Measurements from ENCODE around the gene IFI44. TPM values are rescaled to one million over a fixed set of nuclear protein-coding genes. Genes with fewer than 3 reads are reported as not detected.

Gene IFI44
- polyA plus RNA-seq, 1 of the 3 experiments (the other 2 are of a cell fraction), result 6.5 TPM

DNA sequence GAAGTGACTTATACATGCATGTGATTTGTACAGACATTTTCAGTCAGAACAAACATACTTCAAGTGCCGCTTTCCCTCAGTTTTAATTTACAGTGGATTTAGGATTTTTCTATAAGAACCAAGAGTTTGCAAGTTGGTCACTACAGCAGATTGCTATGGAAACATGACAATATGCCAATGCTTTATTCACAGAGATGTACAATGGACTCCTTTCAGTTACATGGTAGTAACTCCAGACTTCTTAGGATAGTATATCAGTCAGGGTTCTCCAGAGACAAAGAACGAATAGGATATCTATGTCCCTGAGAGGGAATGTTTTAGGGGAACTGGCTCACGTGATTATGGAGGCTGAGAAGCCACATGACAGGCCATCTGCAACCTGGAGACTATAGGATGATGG is 27.4 kb downstream of the IFI44 start:
- no peak overlapping the region for H3K27ac ChIP-seq (ENCODE audit: low read depth in 2 of 2, low read length in 1 of 2)
- peaks cover 4% of the 10 kb centered on the region for H3F3A ChIP-seq (replicated peaks; ENCODE audit: insufficient read depth)
- no peaks in the 10 kb centered on the region for H3K9me2 ChIP-seq
- POLR2A ChIA-PET, result no interaction called here
- no peak for DNase-seq
- 75% methylated on average over 2 of the region's 3 CpGs for WGBS (ENCODE audit: low lambda C conversion rate)
- no peak overlapping the region for H2AFZ ChIP-seq (ENCODE audit: low read depth)
- H3K36me3 ChIP-seq (replicated peaks in 1 of 2; ENCODE audit: control insufficient read depth in 1 of 2, insufficient read depth in 2 of 2, low read length in 1 of 2), result no peaks in the 10 kb centered on the region
- CTCF ChIA-PET, result interaction anchor here (0.7 to 7.7 kb wide), 5 partner anchors 57 to 531 kb away, joined by 3 to 61 read pairs (median 5); partner anchors contain the start of gene IFI44L
- no peak overlapping the region for H3K4me2 ChIP-seq
- no peaks in the 10 kb centered on the region for H4K20me1 ChIP-seq (ENCODE audit: insufficient read depth)
- no peaks in the 10 kb centered on the region for H3K4me1 ChIP-seq (ENCODE audit: control insufficient read depth in 1 of 2, insufficient read depth in 2 of 2, low read depth in 1 of 2, low read length in 1 of 2)
- no peaks in the 10 kb centered on the region for H3K79me2 ChIP-seq (ENCODE audit: insufficient read depth)
- no peak overlapping the region for H3K4me3 ChIP-seq (ENCODE audit: low read depth in 2 of 2, low read length in 1 of 2)
- H3K27me3 ChIP-seq (ENCODE audit: insufficient read depth), result no peaks in the 10 kb centered on the region
- TF ChIP-seq ELF1 (IDR thresholded peaks at IDR 0.05) (no peak), EP300 (IDR thresholded peaks at IDR 0.05; ENCODE audit: borderline replicate concordance in 1 of 2, low read depth in 1 of 2, low read length in 1 of 2) (no peak), POLR2AphosphoS5 (IDR thresholded peaks at IDR 0.05; ENCODE audit: low read depth, low read length) (no peak), FOSL2 (IDR thresholded peaks at IDR 0.05; ENCODE audit: borderline replicate concordance, low read depth) (no peak)
- TF ChIP-seq, protein P1, sequence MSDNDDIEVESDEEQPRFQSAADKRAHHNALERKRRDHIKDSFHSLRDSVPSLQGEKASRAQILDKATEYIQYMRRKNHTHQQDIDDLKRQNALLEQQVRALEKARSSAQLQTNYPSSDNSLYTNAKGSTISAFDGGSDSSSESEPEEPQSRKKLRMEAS (IDR thresholded peaks at IDR 0.05; ENCODE audit: low read depth), result no peak
- no peaks in the 10 kb centered on the region for H3K9me3 ChIP-seq
- H3K9ac ChIP-seq, result no peak overlapping the region

DNA sequence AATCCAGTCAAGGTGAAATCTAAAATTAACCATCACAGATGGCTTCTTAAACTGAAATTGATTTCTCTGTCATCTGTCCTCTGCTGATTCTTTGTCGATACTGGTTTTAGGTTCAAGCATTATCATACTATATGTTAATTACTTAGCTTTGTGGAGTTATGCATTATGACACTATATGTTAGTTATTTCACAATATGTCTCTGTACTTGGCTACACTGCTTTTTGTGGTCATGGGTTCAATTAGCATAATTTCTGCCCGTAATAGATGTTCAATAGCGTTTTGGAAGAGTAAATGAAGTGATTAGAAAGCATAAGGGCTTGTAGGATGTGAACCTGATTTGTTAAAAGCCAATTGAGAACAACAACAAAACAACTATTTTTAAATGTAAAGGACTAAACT is 28.2 kb downstream of the IFI44 start:
- H2AFZ ChIP-seq (ENCODE audit: low read depth), result no peak overlapping the region
- TF ChIP-seq YY1 (IDR thresholded peaks at IDR 0.05; ENCODE audit: low read depth) (no peak), RAD21 (IDR thresholded peaks at IDR 0.05; ENCODE audit: low read length) (no peak), TEAD4 (IDR thresholded peaks at IDR 0.05; ENCODE audit: borderline replicate concordance, insufficient read depth) (no peak), SIN3A (IDR thresholded peaks at IDR 0.05; ENCODE audit: borderline replicate concordance, low read depth, low read length) (no peak), FOSL2 (IDR thresholded peaks at IDR 0.05; ENCODE audit: borderline replicate concordance, low read depth) (no peak), EZH2phosphoT487 (IDR thresholded peaks at IDR 0.05; ENCODE audit: borderline replicate concordance, low read depth) (no peak), JUND (IDR thresholded peaks at IDR 0.05) (no peak), FOXM1 (IDR thresholded peaks at IDR 0.05; ENCODE audit: low read depth) (no peak), SMC3 (IDR thresholded peaks at IDR 0.05; ENCODE audit: low read depth, low read length) (no peak), GABPA (IDR thresholded peaks at IDR 0.05; ENCODE audit: low read depth) (no peak), NFIC (IDR thresholded peaks at IDR 0.05; ENCODE audit: borderline replicate concordance) (no peak), ELF1 (IDR thresholded peaks at IDR 0.05) (no peak), RXRA (IDR thresholded peaks at IDR 0.05; ENCODE audit: borderline replicate concordance, low read depth) (no peak), NRF1 (IDR thresholded peaks at IDR 0.05; ENCODE audit: low read depth, low read length) (no peak)
- TF ChIP-seq, protein P1 (IDR thresholded peaks at IDR 0.05; ENCODE audit: low read depth), result no peak
- TF ChIP-seq, protein P2, sequence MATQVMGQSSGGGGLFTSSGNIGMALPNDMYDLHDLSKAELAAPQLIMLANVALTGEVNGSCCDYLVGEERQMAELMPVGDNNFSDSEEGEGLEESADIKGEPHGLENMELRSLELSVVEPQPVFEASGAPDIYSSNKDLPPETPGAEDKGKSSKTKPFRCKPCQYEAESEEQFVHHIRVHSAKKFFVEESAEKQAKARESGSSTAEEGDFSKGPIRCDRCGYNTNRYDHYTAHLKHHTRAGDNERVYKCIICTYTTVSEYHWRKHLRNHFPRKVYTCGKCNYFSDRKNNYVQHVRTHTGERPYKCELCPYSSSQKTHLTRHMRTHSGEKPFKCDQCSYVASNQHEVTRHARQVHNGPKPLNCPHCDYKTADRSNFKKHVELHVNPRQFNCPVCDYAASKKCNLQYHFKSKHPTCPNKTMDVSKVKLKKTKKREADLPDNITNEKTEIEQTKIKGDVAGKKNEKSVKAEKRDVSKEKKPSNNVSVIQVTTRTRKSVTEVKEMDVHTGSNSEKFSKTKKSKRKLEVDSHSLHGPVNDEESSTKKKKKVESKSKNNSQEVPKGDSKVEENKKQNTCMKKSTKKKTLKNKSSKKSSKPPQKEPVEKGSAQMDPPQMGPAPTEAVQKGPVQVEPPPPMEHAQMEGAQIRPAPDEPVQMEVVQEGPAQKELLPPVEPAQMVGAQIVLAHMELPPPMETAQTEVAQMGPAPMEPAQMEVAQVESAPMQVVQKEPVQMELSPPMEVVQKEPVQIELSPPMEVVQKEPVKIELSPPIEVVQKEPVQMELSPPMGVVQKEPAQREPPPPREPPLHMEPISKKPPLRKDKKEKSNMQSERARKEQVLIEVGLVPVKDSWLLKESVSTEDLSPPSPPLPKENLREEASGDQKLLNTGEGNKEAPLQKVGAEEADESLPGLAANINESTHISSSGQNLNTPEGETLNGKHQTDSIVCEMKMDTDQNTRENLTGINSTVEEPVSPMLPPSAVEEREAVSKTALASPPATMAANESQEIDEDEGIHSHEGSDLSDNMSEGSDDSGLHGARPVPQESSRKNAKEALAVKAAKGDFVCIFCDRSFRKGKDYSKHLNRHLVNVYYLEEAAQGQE (IDR thresholded peaks at IDR 0.05; ENCODE audit: low read depth, low read length), result no peak
- TF ChIP-seq, protein P3, sequence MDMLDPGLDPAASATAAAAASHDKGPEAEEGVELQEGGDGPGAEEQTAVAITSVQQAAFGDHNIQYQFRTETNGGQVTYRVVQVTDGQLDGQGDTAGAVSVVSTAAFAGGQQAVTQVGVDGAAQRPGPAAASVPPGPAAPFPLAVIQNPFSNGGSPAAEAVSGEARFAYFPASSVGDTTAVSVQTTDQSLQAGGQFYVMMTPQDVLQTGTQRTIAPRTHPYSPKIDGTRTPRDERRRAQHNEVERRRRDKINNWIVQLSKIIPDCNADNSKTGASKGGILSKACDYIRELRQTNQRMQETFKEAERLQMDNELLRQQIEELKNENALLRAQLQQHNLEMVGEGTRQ (IDR thresholded peaks at IDR 0.05; ENCODE audit: borderline replicate concordance, low read depth, low read length), result no peak
- TF ChIP-seq, protein P4, sequence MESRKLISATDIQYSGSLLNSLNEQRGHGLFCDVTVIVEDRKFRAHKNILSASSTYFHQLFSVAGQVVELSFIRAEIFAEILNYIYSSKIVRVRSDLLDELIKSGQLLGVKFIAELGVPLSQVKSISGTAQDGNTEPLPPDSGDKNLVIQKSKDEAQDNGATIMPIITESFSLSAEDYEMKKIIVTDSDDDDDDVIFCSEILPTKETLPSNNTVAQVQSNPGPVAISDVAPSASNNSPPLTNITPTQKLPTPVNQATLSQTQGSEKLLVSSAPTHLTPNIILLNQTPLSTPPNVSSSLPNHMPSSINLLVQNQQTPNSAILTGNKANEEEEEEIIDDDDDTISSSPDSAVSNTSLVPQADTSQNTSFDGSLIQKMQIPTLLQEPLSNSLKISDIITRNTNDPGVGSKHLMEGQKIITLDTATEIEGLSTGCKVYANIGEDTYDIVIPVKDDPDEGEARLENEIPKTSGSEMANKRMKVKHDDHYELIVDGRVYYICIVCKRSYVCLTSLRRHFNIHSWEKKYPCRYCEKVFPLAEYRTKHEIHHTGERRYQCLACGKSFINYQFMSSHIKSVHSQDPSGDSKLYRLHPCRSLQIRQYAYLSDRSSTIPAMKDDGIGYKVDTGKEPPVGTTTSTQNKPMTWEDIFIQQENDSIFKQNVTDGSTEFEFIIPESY (IDR thresholded peaks at IDR 0.05; ENCODE audit: borderline replicate concordance, low read depth), result no peak
- TF ChIP-seq, protein P5, sequence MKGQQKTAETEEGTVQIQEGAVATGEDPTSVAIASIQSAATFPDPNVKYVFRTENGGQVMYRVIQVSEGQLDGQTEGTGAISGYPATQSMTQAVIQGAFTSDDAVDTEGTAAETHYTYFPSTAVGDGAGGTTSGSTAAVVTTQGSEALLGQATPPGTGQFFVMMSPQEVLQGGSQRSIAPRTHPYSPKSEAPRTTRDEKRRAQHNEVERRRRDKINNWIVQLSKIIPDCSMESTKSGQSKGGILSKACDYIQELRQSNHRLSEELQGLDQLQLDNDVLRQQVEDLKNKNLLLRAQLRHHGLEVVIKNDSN (IDR thresholded peaks at IDR 0.05; ENCODE audit: borderline replicate concordance, low read depth), result no peak
- no peak overlapping the region for H3K9ac ChIP-seq
- WGBS (ENCODE audit: low lambda C conversion rate), result 92% methylated on average over 3 of the region's 3 CpGs
- H3K9me3 ChIP-seq, result no peaks in the 10 kb centered on the region
- DNase-seq, result no peak
- peaks cover 11% of the 10 kb centered on the region for H3F3A ChIP-seq (replicated peaks; ENCODE audit: insufficient read depth)
- no peaks in the 10 kb centered on the region for H3K27me3 ChIP-seq (ENCODE audit: insufficient read depth)
- H3K27ac ChIP-seq (ENCODE audit: low read depth in 2 of 2, low read length in 1 of 2), result no peak overlapping the region
- CTCF ChIA-PET, result interaction anchor here (0.7 to 7.7 kb wide), 7 partner anchors 58 to 547 kb away, joined by 3 to 61 read pairs (median 5); partner anchors contain the start of gene IFI44L
- H3K4me3 ChIP-seq (ENCODE audit: low read depth in 2 of 2, low read length in 1 of 2), result no peak overlapping the region
- H4K20me1 ChIP-seq (ENCODE audit: insufficient read depth), result no peaks in the 10 kb centered on the region
- no peak overlapping the region for H3K4me2 ChIP-seq
- H3K79me2 ChIP-seq (ENCODE audit: insufficient read depth), result no peaks in the 10 kb centered on the region
- no peaks in the 10 kb centered on the region for H3K9me2 ChIP-seq
- POLR2A ChIA-PET, result no interaction called here
- H3K4me1 ChIP-seq (ENCODE audit: control insufficient read depth in 1 of 2, insufficient read depth in 2 of 2, low read depth in 1 of 2, low read length in 1 of 2), result no peaks in the 10 kb centered on the region
- H3K36me3 ChIP-seq (replicated peaks in 1 of 2; ENCODE audit: control insufficient read depth in 1 of 2, insufficient read depth in 2 of 2, low read length in 1 of 2), result no peaks in the 10 kb centered on the region
